H1 (cell line): ENCODE results near the gene PLD5. TPM values are rescaled to one million over a fixed set of nuclear protein-coding genes. Genes with fewer than 3 reads are reported as not detected.

Source experiments
- ATF2 ChIP-seq: IDR thresholded peaks from 2 replicates; pipeline ENCODE4 v1.6.1; 2012; ENCODE audit warnings: low read length, inconsistent platforms
- CBX8 ChIP-seq: fragments of 300-800, 300-1000 bp; sonication (generic); IDR thresholded peaks from 2 replicates; pipeline ENCODE4 v1.7.1; 2016; ENCODE audit warnings: low read depth, low read length, borderline replicate concordance
- HDAC2 ChIP-seq, 2 experiments: fragments of 300-600 bp in 1 of 2; sonication (generic) in 1 of 2; IDR thresholded peaks; 2 replicates each; pipeline ENCODE4 v1.6.1; 2011 to 2012; ENCODE audit warnings: low read depth in 2 of 2, low read length in 2 of 2, mild to moderate bottlenecking in 2 of 2, moderate library complexity in 2 of 2, borderline replicate concordance in 1 of 2, inconsistent platforms in 1 of 2
- JUN ChIP-seq: IDR thresholded peaks from 2 replicates; pipeline ENCODE4 v1.6.1; 2011; ENCODE audit warnings: low read depth, mild to moderate bottlenecking, improper control_type of control experiment, low read length
- polyA plus RNA-seq, 7 experiments: library from polyadenylated mRNA; depleted of rRNA in 3 of 7; stranded (reverse) in 5 of 7; unstranded in 2 of 7; fragments of >200 nt in 5 of 7; fragments of 200-250 nt in 2 of 7; gene quantifications; 1 replicate in 5 of 7; 2 replicates in 1 of 7; 4 replicates in 1 of 7; pipeline versions ENCODE4 v1.2.1 to v1.2.3, GENCODE V29; 2011 to 2013; ENCODE audit warnings: missing spikeins in 2 of 7, mixed read lengths in 2 of 7
- total RNA-seq: library from RNA; stranded (reverse); fragmentation: NEBNext Ultra II Directional; extraction: Animal tissue kit (Norgen Biotek cat#: 25700); gene quantifications from 2 replicates; pipeline ENCODE4 v1.2.1, GENCODE V29; 2021

Gene PLD5
- total and polyA plus RNA-seq, 2 of the 8 experiments (the other 6 are each of a cell fraction or from before 2014, with no cell fraction given) = 0.86 to 8.5 TPM

- TF ChIP-seq HDAC2 (IDR thresholded peaks at IDR 0.05; ENCODE audit: borderline replicate concordance in 1 of 2, low read depth in 2 of 2, low read length in 2 of 2) (no peak), ATF2 (no peak), CBX8 (no peak), JUN (no peak)
Measured at GRCh38 chr1:242228991-242229390, 295.5 kb downstream of the PLD5 start (continued).
